Measurements from ENCODE around the gene RRAGB.
"Not testable (repeated sequence)": the region's sequence is repeated elsewhere in the genome, so short reads cannot be mapped to it uniquely, and the experiment has no call there.

Gene RRAGB

DNA sequence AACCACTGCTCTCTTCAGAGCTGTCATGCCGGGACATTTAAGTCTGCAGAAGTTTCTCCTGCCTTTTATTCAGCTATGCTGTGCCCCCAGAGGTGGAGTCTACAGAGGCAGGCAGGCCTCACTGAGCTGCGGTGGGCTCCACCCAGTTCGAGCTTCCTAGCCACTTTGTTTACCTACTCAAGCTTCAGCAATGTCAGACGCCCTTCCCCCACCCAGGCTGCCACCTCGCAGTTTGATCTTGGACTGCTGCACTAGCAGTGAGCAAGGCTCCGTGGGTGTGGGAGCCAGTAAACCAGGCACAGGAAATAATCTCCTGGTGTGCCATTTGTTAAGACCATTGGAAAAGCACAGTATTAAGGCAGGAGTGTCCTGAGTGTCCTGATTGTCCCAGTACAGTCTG, 56.9 kb downstream of the RRAGB start:
- not testable (repeated sequence) for DNase-seq

DNA sequence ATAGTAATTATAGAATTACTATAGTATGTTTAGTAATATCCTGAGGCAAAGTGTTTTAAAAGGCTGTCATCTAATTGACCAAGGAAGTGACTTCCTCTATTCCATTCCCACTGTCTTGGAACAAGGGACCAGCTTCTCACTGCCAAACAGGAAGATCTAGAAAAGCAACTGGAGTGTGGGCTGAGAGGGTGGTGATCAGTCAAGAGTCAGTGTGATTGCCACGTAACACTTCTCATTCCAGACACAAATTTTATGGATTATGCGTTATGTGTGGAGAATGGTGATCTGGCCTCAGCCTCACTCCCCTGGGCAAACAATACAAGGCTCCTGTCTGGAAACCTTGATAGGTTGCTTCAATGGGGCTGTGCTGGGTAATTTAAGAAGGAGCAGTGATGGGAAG, 60.0 kb downstream of the RRAGB start:
- DNase-seq = no peak

DNA sequence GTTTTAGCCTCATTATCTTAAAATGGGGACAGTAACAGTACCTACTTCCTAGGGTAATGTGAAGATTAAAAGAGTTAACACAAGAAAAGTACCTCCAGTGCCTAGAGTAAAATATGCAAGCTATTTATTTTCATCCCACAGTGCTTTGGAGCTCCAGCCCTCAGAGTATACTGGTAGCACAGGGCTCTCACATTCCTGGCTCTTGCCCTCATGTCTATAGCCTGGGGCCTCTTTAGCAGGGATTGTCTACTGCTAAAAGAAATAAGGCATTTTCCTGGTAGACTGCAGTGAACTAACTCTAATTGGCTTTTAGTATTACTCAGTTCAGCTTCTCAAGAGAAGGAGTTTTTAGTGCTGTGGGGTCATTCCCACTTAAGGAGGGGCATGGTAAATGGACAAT, 60.8 kb downstream of the RRAGB start:
- no peak for DNase-seq

DNA sequence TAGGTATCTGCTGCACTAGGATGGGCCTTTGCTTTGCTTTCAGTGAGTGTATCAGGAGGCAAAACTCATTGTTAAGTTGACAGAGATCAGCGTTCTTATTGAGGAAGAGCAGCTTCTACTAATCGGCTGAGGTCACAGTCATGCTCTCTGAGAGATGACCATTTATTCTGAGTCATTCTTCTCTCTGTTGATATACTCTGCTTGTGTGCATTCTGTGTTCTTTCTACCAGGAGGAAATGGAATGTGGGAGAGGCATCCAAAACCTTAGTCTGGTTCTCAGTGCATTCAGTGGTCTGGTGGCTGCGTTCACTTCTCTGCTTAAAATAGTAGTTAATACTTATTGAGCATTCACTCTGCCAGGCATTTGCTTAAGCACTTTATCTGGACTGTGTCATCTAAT, 66.2 kb downstream of the RRAGB start:
- DNase-seq = no peak

DNA sequence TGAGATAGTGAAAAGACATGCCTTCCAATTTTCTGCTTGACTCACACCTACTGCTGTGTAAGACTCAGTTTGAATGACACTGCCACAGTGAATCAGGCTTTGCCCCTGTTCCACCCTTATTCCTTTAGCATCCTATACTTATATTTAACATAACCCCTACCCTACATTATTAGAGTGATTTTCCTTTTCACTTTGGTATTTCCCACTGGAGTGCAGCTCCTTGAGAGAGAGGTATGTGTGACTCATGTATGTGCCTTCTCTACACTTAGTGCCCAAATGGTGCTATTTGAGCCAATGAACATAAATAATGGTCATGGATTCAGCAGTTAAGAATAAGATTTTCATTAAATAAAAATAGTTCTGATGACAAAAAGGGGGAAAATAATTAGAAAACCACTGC, 69.5 kb downstream of the RRAGB start:
- no peak for DNase-seq

DNA sequence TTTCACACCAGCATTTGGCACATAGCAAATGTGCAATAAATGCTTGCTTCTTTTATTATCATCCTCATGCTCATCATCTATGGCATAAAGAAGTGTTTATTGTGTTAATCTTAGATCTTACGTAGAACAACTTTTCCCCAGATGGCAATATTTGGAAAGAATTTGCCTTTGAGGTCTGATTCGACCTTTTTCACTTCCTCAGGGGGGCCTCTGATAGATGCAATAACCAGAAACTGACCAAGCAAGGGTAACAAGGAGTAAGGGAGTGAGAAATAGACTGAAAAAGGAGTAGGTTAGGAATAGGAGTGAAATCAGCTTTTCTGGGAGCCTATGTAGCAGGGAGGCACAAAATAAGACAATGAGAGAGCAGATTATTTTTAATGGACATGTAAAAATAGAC, 70.2 kb downstream of the RRAGB start:
- no peak for DNase-seq

DNA sequence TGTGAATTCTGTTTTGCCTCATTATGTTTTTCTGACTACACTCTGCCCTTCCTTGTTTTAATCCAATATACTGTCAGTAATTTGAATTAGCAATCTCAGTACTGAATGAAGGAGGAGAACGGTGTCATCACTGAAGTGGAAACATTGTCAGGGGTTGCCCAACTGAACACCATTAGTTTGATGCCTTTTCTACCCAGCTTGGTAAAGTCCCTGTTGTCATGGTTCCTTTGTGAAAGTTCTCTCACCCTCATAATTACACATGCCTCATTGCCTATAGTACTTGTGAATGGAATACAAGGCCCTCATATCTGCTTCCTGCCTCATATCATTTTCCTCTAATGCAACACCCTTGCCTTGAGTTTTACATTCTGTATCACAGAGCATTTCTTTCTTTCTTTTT, 76.9 kb downstream of the RRAGB start:
- DNase-seq = no peak

DNA sequence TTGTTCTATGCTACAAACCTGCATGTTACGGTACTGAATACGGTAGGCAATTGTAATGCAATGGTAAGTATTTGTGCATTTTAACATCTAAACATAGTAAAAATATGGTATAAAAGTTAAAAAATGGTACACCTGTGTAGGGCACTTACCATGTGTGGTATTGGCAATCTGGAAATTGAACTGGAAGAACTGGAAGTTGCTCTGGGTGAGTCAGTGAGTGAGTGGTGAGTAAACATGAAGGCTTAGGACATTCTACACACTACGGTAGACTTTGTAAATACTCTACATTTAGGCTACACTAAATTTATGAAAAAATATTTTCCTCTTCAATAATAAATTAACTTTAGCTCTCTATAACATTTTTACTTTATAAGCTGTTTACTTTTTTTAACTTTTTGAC, 78.9 kb downstream of the RRAGB start:
- DNase-seq = no peak

DNA sequence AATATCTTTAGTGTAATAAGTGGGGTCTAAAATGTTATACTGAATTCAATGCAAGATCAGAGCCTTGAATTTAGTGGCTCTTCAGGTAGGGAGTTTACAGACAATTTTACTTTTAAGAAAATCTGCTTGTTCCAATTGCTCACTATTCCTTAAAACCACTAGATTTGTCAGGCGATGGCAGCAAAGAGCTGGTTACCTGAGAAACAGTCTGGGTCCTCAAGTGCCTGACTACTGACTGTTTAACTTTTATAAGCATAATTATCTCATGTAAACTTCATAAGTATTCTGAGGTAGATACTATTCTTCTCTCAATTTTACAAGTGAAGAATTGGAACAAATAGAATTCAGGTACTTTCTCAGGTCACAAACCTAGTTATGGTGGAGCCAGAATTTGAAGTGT, 84.3 kb downstream of the RRAGB start:
- DNase-seq = no peak

Measured in NCI-H446 (cell line).